Fibroblast of lung (primary cell): ENCODE data around the gene MPPED2. TPM values are rescaled to one million over a fixed set of nuclear protein-coding genes. Genes with fewer than 3 reads are reported as not detected.

ENCODE experiments used
- DNase-seq, 2 donors: peaks; one replicate each; pipeline versions ENCODE4 v3.0.0 to v3.0.0-alpha.2; 2010; ENCODE audit warnings: low read depth in 2 of 2
- H2AFZ ChIP-seq: 2 replicates; pipeline ENCODE4 v1.5.1; 2012; ENCODE audit warnings: low read length, control low read depth, inconsistent platforms
- H3K27ac ChIP-seq: 2 replicates; pipeline ENCODE4 v1.5.1; 2011; ENCODE audit warnings: low read length, control low read depth; ENCODE audit not compliant: insufficient read depth
- H3K27me3 ChIP-seq: 2 replicates; pipeline ENCODE4 v1.5.1; 2011; ENCODE audit warnings: mild to moderate bottlenecking, low read length; ENCODE audit not compliant: control insufficient read depth, insufficient read depth
- H3K36me3 ChIP-seq: 2 replicates; pipeline ENCODE4 v1.5.1; 2011; ENCODE audit warnings: low read length; ENCODE audit not compliant: control insufficient read depth, insufficient read depth
- H3K4me1 ChIP-seq: 2 replicates; pipeline ENCODE4 v1.5.1; 2011; ENCODE audit warnings: low read length; ENCODE audit not compliant: control insufficient read depth, insufficient read depth; ENCODE audit errors: extremely low read depth
- H3K4me2 ChIP-seq: 2 replicates; pipeline ENCODE4 v1.5.1; 2011; ENCODE audit warnings: low read length, control low read depth; ENCODE audit not compliant: insufficient read depth; ENCODE audit errors: extremely low read depth
- H3K4me3 ChIP-seq, 4 experiments: fragments of 200-600 bp in 1 of 4; sonication (generic) in 1 of 4; replicated peaks in 1 of 4; 2 replicates each; pipeline ENCODE4 v1.5.1; 2011 to 2016; ENCODE audit warnings: low read length in 4 of 4, low read depth in 3 of 4, mild to moderate bottlenecking in 3 of 4, control low read depth in 2 of 4, inconsistent platforms in 1 of 4, mixed read lengths in 1 of 4; ENCODE audit not compliant: insufficient read depth in 1 of 4; ENCODE audit errors: control extremely low read depth in 1 of 4
- H3K79me2 ChIP-seq: 2 replicates; pipeline ENCODE4 v1.5.1; 2012; ENCODE audit warnings: mild to moderate bottlenecking, low read length, inconsistent platforms; ENCODE audit not compliant: control insufficient read depth, insufficient read depth
- H3K9ac ChIP-seq: 2 replicates; pipeline ENCODE4 v1.5.1; 2011; ENCODE audit warnings: mild to moderate bottlenecking, low read length, control low read depth; ENCODE audit not compliant: insufficient read depth
- H3K9me3 ChIP-seq: 2 replicates; pipeline ENCODE4 v1.5.1; 2012; ENCODE audit warnings: low read depth, low read length; ENCODE audit not compliant: control insufficient read depth, insufficient read depth
- H4K20me1 ChIP-seq: 2 replicates; pipeline ENCODE4 v1.5.1; 2011; ENCODE audit warnings: low read length; ENCODE audit not compliant: control insufficient read depth, insufficient read depth; ENCODE audit errors: extremely low read depth
- EZH2 ChIP-seq: IDR thresholded peaks from 2 replicates; pipeline ENCODE4 v1.5.1; 2012; ENCODE audit warnings: low read length, control low read depth, mild to moderate bottlenecking; ENCODE audit errors: missing control alignments
- polyA plus RNA-seq, 2 donors: library from polyadenylated mRNA; depleted of rRNA in 1 of 2; stranded (reverse) in 1 of 2; unstranded in 1 of 2; fragments of >200 nt; gene quantifications; 2 replicates each; pipeline ENCODE4 v1.2.1, GENCODE V29; 2011 to 2012; ENCODE audit warnings: missing spikeins in 1 of 2
- total RNA-seq: library from RNA; depleted of rRNA; stranded (reverse); fragments of >200 nt; gene quantifications from 2 replicates; pipeline ENCODE4 v1.2.1, GENCODE V29; 2014
- TF ChIP-seq, protein P1 (sequence below), 2 donors: IDR thresholded peaks in 1 of 2; conservative IDR thresholded peaks in 1 of 2; 1 replicate in 1 of 2; 2 replicates in 1 of 2; pipeline ENCODE4 v1.5.1; 2011 to 2012; ENCODE audit warnings: low read length in 2 of 2, control low read depth in 1 of 2, inconsistent platforms in 1 of 2, low read depth in 1 of 2, mild to moderate bottlenecking in 1 of 2

Gene MPPED2
- total and polyA plus RNA-seq, 2 donors (not counting 1 experiment from before 2014, with no cell fraction given), result under 0.01 to 0.02 TPM

DNA sequence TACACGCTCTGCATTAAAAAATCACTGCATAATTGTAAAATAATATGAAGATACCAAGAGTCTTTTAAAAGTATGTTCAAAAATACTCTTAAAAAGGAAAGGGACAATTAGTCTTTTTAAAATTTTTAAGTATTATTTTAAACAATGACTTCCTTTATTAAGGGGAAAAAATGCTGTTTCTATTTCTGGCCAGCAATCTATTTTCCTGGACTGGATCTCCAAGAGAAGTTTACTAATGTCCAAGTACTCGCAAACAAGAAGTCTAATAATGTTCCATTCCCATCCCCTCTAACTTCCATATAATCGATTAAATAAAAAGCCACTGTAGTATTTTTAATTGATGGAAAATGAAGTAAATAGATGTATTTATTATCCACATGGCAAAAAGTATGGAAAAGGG lies 123.7 kb downstream of the MPPED2 start:
- Histone ChIP-seq H3K36me3 (no peaks in the 10 kb centered on the region), H3K79me2 (no peaks in the 10 kb centered on the region), H4K20me1 (no peaks in the 10 kb centered on the region), H3K9ac (no peak overlapping the region), H3K4me3 (no peak overlapping the region), H2AFZ (no peak overlapping the region), H3K27ac (no peak overlapping the region), H3K4me1 (no peaks in the 10 kb centered on the region), H3K9me3 (no peaks in the 10 kb centered on the region), H3K4me2 (no peak overlapping the region), H3K27me3 (no peaks in the 10 kb centered on the region)
- TF ChIP-seq EZH2, result no peak
- TF ChIP-seq, protein P1, sequence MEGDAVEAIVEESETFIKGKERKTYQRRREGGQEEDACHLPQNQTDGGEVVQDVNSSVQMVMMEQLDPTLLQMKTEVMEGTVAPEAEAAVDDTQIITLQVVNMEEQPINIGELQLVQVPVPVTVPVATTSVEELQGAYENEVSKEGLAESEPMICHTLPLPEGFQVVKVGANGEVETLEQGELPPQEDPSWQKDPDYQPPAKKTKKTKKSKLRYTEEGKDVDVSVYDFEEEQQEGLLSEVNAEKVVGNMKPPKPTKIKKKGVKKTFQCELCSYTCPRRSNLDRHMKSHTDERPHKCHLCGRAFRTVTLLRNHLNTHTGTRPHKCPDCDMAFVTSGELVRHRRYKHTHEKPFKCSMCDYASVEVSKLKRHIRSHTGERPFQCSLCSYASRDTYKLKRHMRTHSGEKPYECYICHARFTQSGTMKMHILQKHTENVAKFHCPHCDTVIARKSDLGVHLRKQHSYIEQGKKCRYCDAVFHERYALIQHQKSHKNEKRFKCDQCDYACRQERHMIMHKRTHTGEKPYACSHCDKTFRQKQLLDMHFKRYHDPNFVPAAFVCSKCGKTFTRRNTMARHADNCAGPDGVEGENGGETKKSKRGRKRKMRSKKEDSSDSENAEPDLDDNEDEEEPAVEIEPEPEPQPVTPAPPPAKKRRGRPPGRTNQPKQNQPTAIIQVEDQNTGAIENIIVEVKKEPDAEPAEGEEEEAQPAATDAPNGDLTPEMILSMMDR (conservative IDR thresholded peaks at IDR 0.05 in 1 of 2, IDR thresholded peaks at IDR 0.05 in 1 of 2; ENCODE audit: low read depth in 1 of 2, low read length in 2 of 2), result no peak
- DNase-seq, result no peak

DNA sequence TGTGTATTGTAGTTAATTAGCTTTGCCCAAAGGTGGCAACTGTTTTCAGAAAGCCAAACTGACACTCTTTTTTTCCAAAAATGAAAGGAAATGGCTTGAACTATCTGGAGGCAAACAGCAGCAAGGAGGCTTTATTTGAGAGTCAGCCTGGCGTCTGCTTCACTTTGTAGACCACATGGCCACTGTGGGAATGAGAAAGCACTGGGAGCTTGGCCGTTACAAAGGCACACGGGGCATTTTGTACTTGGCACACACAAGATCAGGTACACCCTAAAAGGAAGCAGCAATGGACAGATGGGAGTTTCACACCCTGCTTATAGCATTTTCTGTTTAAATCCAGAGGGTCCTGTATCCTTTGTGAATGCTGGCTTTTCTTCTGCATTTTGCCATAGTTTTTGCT lies 126.3 kb downstream of the MPPED2 start:
- TF ChIP-seq, protein P1 (conservative IDR thresholded peaks at IDR 0.05 in 1 of 2, IDR thresholded peaks at IDR 0.05 in 1 of 2; ENCODE audit: low read depth in 1 of 2, low read length in 2 of 2), result no peak
- TF ChIP-seq EZH2, result no peak
- no peaks in the 10 kb centered on the region for H4K20me1 ChIP-seq
- H3K36me3 ChIP-seq, result no peaks in the 10 kb centered on the region
- H2AFZ ChIP-seq, result no peak overlapping the region
- no peak overlapping the region for H3K9ac ChIP-seq
- no peak overlapping the region for H3K4me2 ChIP-seq
- no peaks in the 10 kb centered on the region for H3K79me2 ChIP-seq
- H3K27ac ChIP-seq, result no peak overlapping the region
- no peak for DNase-seq
- H3K9me3 ChIP-seq, result no peaks in the 10 kb centered on the region
- H3K4me3 ChIP-seq, result no peak overlapping the region
- no peaks in the 10 kb centered on the region for H3K4me1 ChIP-seq
- H3K27me3 ChIP-seq, result no peaks in the 10 kb centered on the region

DNA sequence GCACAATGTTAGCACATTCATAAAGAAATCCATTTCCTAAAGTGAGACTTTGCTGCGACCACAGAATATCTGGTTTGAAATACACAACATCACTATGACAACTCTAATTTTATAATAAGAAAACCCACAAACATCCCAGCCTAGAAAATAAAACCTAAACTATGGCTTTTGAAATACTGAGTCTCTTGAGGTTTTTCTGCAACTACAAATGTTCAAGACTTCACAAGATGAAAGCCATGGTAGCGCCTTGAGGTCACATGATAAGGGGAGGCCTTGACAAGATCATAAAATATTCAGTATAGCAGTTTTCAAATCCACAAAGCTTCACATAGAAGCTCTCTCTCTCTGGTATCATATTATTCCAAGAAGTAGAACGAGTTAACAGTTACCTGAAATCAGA lies 126.8 kb downstream of the MPPED2 start:
- no peaks in the 10 kb centered on the region for H3K36me3 ChIP-seq
- no peak overlapping the region for H2AFZ ChIP-seq
- no peak overlapping the region for H3K4me3 ChIP-seq
- no peak for DNase-seq
- no peaks in the 10 kb centered on the region for H3K4me1 ChIP-seq
- no peak overlapping the region for H3K9ac ChIP-seq
- no peak for TF ChIP-seq EZH2
- TF ChIP-seq, protein P1 (conservative IDR thresholded peaks at IDR 0.05 in 1 of 2, IDR thresholded peaks at IDR 0.05 in 1 of 2; ENCODE audit: low read depth in 1 of 2, low read length in 2 of 2), result no peak
- H3K79me2 ChIP-seq, result no peaks in the 10 kb centered on the region
- H3K27me3 ChIP-seq, result no peaks in the 10 kb centered on the region
- H3K9me3 ChIP-seq, result no peaks in the 10 kb centered on the region
- H3K27ac ChIP-seq, result no peak overlapping the region
- H3K4me2 ChIP-seq, result no peak overlapping the region
- no peaks in the 10 kb centered on the region for H4K20me1 ChIP-seq
